SK-N-SH treated with all-trans-retinoic acid at 6 μM for 48 hours (cell line): ENCODE measurements around the gene ITPRIPL2.

Experiments used
- ATAC-seq: fragments of 200-7000 bp; cut with Tn5 transposase; 3 replicates; pipeline ENCODE4 v1.9.1; 2020; ENCODE audit warnings: mild to moderate bottlenecking, moderate library complexity
- ARNTL ChIP-seq: fragments of 450-650 bp; formaldehyde crosslinking; IDR thresholded peaks from 2 replicates; pipeline ENCODE4 v1.5.0; 2020; ENCODE audit warnings: low read depth, mild to moderate bottlenecking, moderate library complexity, borderline replicate concordance
- BACH2 ChIP-seq: fragments of 250-450 bp; sonication (Bioruptor Pico); IDR thresholded peaks from 2 replicates; pipeline ENCODE4 v1.9.0; 2021; ENCODE audit warnings: mild to moderate bottlenecking, borderline replicate concordance
- CSDC2 ChIP-seq: fragments of 250-450 bp; sonication (Bioruptor Pico); IDR thresholded peaks from 2 replicates; pipeline ENCODE4 v1.5.0; 2020; ENCODE audit warnings: mild to moderate bottlenecking, moderate library complexity
- CSRNP3 ChIP-seq: fragments of 250-450 bp; sonication (Bioruptor Pico); IDR thresholded peaks from 2 replicates; pipeline ENCODE4 v1.5.1; 2021; ENCODE audit warnings: mild to moderate bottlenecking, moderate library complexity
- ESRRG ChIP-seq: fragments of 250-450 bp; sonication (Bioruptor Pico); IDR thresholded peaks from 2 replicates; pipeline ENCODE4 v1.6.1; 2021; ENCODE audit warnings: mild to moderate bottlenecking
- GLIS3 ChIP-seq: fragments of 250-450 bp; sonication (Bioruptor Pico); IDR thresholded peaks from 2 replicates; pipeline ENCODE4 v1.5.0; 2020; ENCODE audit warnings: mild to moderate bottlenecking, moderate library complexity
- ISL1 ChIP-seq: fragments of 250-450 bp; sonication (Bioruptor Pico); IDR thresholded peaks from 2 replicates; pipeline ENCODE4 v2.1.2; 2022; ENCODE audit warnings: mild to moderate bottlenecking, moderate library complexity
- OSR1 ChIP-seq: fragments of 250-450 bp; sonication (Bioruptor Pico); IDR thresholded peaks from 2 replicates; pipeline ENCODE4 v1.8.0; 2022; ENCODE audit warnings: moderate library complexity, mild to moderate bottlenecking, inconsistent platforms
- POU6F1 ChIP-seq: fragments of 250-450 bp; sonication (Bioruptor Pico); IDR thresholded peaks from 2 replicates; pipeline ENCODE4 v1.8.0; 2021; ENCODE audit warnings: low read depth, mild to moderate bottlenecking, moderate library complexity, borderline replicate concordance
- PPARA ChIP-seq: fragments of 250-450 bp; sonication (Bioruptor Pico); IDR thresholded peaks from 2 replicates; pipeline ENCODE4 v1.5.0; 2020; ENCODE audit warnings: mild to moderate bottlenecking, borderline replicate concordance
- RARB ChIP-seq: fragments of 250-450 bp; sonication (Bioruptor Pico); IDR thresholded peaks from 2 replicates; pipeline ENCODE4 v1.8.0; 2021; ENCODE audit warnings: mild to moderate bottlenecking, moderate library complexity
- SNAI2 ChIP-seq: fragments of 250-450 bp; sonication (Bioruptor Pico); IDR thresholded peaks from 2 replicates; pipeline ENCODE4 v1.5.0; 2020; ENCODE audit warnings: mild to moderate bottlenecking, moderate library complexity
- TCF4 ChIP-seq: fragments of 250-450 bp; sonication (Bioruptor Pico); IDR thresholded peaks from 2 replicates; pipeline ENCODE4 v1.8.0; 2021; ENCODE audit warnings: mild to moderate bottlenecking, moderate library complexity, borderline replicate concordance
- TOX ChIP-seq: fragments of 250-450 bp; sonication (Bioruptor Pico); IDR thresholded peaks from 2 replicates; pipeline ENCODE4 v1.8.0; 2021; ENCODE audit warnings: mild to moderate bottlenecking, moderate library complexity, borderline replicate concordance
- ZC3H10 ChIP-seq: fragments of 250-450 bp; sonication (Bioruptor Pico); IDR thresholded peaks from 2 replicates; pipeline ENCODE4 v1.5.1; 2021; ENCODE audit warnings: mild to moderate bottlenecking, moderate library complexity
- ZFP3 ChIP-seq: fragments of 250-450 bp; sonication (Bioruptor Pico); IDR thresholded peaks from 2 replicates; pipeline ENCODE4 v1.5.0; 2020; ENCODE audit warnings: mild to moderate bottlenecking, moderate library complexity
- ZFP30 ChIP-seq: fragments of 450-650 bp; formaldehyde crosslinking; IDR thresholded peaks from 2 replicates; pipeline ENCODE4 v1.5.0; 2022; ENCODE audit warnings: mild to moderate bottlenecking, moderate library complexity
- ZNF565 ChIP-seq: fragments of 450-650 bp; formaldehyde crosslinking; conservative IDR thresholded peaks from 2 replicates; pipeline ENCODE4 v1.5.0; 2020; ENCODE audit warnings: low read depth, mild to moderate bottlenecking, moderate library complexity
- ZNF8 ChIP-seq: fragments of 450-650 bp; formaldehyde crosslinking; IDR thresholded peaks from 2 replicates; pipeline ENCODE4 v1.5.0; 2020; ENCODE audit warnings: mild to moderate bottlenecking, moderate library complexity
- TF ChIP-seq, protein P1 (sequence below): fragments of 250-450 bp; sonication (Bioruptor Pico); IDR thresholded peaks from 2 replicates; pipeline ENCODE4 v1.5.0; 2020; ENCODE audit warnings: mild to moderate bottlenecking, moderate library complexity
- TF ChIP-seq, protein P2 (sequence below): fragments of 250-450 bp; sonication (Bioruptor Pico); IDR thresholded peaks from 2 replicates; pipeline ENCODE4 v1.5.1; 2020; ENCODE audit warnings: low read depth, mild to moderate bottlenecking, moderate library complexity

The ITPRIPL2 gene

DNA sequence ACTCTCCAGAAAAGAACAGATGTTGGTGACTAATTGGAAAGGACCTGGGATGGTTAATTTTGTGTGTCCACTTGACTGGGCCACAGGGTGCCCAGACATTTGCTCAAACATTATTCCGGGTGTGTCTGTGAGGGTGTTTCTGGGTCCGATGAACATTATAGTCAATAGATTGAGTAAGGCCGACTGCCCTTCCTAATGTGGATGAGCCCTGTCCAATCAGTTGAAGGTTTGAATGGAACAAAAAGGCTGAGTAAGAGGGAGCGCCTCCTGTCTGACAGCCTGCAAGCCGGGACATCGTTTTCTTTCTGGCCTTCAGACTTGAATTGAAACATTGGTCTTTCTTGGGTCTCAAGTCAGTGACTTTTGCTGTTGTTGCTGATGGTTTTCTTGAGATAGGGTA, 22.8 kb upstream of the ITPRIPL2 start:
- TF ChIP-seq CSDC2 (CRISPR knock-in tag) = no peak
- TF ChIP-seq OSR1 (CRISPR knock-in tag) = no peak
- TF ChIP-seq TOX (CRISPR knock-in tag) = no peak
- TF ChIP-seq ZNF8 = no peak
- TF ChIP-seq, protein P1, sequence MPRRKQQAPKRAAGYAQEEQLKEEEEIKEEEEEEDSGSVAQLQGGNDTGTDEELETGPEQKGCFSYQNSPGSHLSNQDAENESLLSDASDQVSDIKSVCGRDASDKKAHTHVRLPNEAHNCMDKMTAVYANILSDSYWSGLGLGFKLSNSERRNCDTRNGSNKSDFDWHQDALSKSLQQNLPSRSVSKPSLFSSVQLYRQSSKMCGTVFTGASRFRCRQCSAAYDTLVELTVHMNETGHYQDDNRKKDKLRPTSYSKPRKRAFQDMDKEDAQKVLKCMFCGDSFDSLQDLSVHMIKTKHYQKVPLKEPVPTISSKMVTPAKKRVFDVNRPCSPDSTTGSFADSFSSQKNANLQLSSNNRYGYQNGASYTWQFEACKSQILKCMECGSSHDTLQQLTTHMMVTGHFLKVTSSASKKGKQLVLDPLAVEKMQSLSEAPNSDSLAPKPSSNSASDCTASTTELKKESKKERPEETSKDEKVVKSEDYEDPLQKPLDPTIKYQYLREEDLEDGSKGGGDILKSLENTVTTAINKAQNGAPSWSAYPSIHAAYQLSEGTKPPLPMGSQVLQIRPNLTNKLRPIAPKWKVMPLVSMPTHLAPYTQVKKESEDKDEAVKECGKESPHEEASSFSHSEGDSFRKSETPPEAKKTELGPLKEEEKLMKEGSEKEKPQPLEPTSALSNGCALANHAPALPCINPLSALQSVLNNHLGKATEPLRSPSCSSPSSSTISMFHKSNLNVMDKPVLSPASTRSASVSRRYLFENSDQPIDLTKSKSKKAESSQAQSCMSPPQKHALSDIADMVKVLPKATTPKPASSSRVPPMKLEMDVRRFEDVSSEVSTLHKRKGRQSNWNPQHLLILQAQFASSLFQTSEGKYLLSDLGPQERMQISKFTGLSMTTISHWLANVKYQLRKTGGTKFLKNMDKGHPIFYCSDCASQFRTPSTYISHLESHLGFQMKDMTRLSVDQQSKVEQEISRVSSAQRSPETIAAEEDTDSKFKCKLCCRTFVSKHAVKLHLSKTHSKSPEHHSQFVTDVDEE (CRISPR knock-in tag) = no peak
- no peak for TF ChIP-seq ISL1
- no peak for TF ChIP-seq ZFP30 (CRISPR knock-in tag)
- TF ChIP-seq, protein P2, sequence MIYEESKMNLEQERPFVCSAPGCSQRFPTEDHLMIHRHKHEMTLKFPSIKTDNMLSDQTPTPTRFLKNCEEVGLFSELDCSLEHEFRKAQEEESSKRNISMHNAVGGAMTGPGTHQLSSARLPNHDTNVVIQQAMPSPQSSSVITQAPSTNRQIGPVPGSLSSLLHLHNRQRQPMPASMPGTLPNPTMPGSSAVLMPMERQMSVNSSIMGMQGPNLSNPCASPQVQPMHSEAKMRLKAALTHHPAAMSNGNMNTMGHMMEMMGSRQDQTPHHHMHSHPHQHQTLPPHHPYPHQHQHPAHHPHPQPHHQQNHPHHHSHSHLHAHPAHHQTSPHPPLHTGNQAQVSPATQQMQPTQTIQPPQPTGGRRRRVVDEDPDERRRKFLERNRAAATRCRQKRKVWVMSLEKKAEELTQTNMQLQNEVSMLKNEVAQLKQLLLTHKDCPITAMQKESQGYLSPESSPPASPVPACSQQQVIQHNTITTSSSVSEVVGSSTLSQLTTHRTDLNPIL = no peak
- ATAC-seq = no peak

DNA sequence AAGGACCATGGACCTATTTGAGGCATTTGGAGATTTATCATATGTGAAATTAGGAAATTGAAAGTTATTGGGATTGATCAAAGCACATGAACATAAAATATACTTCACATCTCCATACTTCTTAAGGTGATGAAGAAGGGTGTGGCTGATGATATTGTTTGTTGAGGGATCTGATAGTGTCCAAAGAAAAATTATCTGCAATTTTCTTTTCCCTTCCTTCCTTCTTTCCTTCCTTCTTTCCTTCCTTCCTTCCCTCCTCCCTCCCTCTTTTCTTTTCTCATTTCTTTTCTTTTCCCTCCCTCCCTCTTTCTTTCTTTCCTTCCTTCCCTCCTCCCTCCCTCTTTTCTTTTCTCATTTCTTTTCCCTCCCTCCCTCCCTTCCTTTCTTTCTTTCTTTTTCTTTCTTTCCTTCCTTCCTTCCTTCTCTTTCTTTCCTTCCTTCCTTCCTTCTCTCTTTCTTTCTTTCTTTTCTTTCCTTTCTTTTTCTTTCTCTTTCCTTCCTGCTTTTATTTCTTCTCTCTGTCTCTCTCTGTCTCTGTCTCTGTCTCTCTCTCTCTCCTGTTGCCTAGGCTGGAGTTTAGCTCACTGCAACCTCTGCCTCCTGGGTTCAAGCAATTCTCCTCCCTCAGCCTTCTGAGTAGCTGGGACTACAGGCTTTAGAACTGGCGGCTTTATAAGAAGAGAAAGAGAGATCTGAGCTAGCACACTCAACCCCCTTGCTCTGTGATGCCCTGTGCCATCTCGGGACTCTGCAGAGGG, 20.9 kb upstream of the ITPRIPL2 start:
- no peak for ATAC-seq
- no peak for TF ChIP-seq POU6F1 (CRISPR knock-in tag)
- TF ChIP-seq CSDC2 (CRISPR knock-in tag) = no peak
- TF ChIP-seq, protein P1 (CRISPR knock-in tag) = no peak
- no peak for TF ChIP-seq RARB
- no peak for TF ChIP-seq ZNF565 (CRISPR knock-in tag)
- no peak for TF ChIP-seq CSRNP3 (CRISPR knock-in tag)
- no peak for TF ChIP-seq PPARA
- no peak for TF ChIP-seq ZC3H10 (CRISPR knock-in tag)
- no peak for TF ChIP-seq BACH2
- no peak for TF ChIP-seq ZFP30 (CRISPR knock-in tag)
- no peak for TF ChIP-seq TCF4 (CRISPR knock-in tag)
- TF ChIP-seq ZFP3 = no peak
- no peak for TF ChIP-seq OSR1 (CRISPR knock-in tag)

GRCh38 chr16:19093631-19094541, 19.9 kb upstream of the ITPRIPL2 start:
- TF ChIP-seq OSR1 (CRISPR knock-in tag) (no peak), BACH2 (no peak), TOX (CRISPR knock-in tag) (no peak), ZNF565 (CRISPR knock-in tag) (no peak), ZFP3 (no peak), ISL1 (no peak), TCF4 (CRISPR knock-in tag) (no peak), ZFP30 (CRISPR knock-in tag) (no peak), ZC3H10 (CRISPR knock-in tag) (no peak), ARNTL (CRISPR knock-in tag) (no peak), CSDC2 (CRISPR knock-in tag) (no peak), GLIS3 (CRISPR knock-in tag) (no peak), SNAI2 (no peak), PPARA (no peak), ESRRG (CRISPR knock-in tag) (no peak)
- TF ChIP-seq, protein P2 = no peak
- no peak for ATAC-seq
